Activated T-helper 2 cell treated with anti-CD3 and anti-CD28 coated beads, Interferon-gamma antibody, Interleukin-2, Interleukin-4, amounts not matched to agents 10 μg/mL and 5 μg/mL and 100 μg/mL, durations not matched to agents 14 hours and 24 hours and 36 hours (primary cell): ENCODE measurements around the gene TRIP10. TPM values are rescaled to one million over a fixed set of nuclear protein-coding genes. Genes with fewer than 3 reads are reported as not detected.
"Not testable (repeated sequence)": the region's sequence is repeated elsewhere in the genome, so short reads cannot be mapped to it uniquely, and the experiment has no call there.

Experiments used
- DNase-seq: peaks from one replicate; pipeline ENCODE4 v3.0.0; 2021; ENCODE audit warnings: low spot score
- H3K27ac Mint-ChIP-seq: one replicate; pipeline ENCODE4 v1.8.0; 2021; ENCODE audit warnings: mixed read lengths
- H3K27me3 Mint-ChIP-seq: one replicate; pipeline ENCODE4 v1.8.0; 2021; ENCODE audit warnings: low read depth, mixed read lengths
- H3K36me3 Mint-ChIP-seq: one replicate; pipeline ENCODE4 v1.8.0; 2021; ENCODE audit warnings: low read depth, mixed read lengths
- H3K4me1 Mint-ChIP-seq: one replicate; pipeline ENCODE4 v1.8.0; 2021; ENCODE audit warnings: low read depth, mixed read lengths
- H3K4me3 Mint-ChIP-seq: one replicate; pipeline ENCODE4 v1.8.0; 2021; ENCODE audit warnings: low read depth, mild to moderate bottlenecking, moderate library complexity, mixed read lengths
- H3K9me3 Mint-ChIP-seq: one replicate; pipeline ENCODE4 v1.8.0; 2021; ENCODE audit warnings: mixed read lengths
- intact Hi-C: fragments of 100-400 bp; cut with micrococcal nuclease; formaldehyde crosslinking; loops from one replicate; pipeline ENCODE4 v1.15.1; 2023
- total RNA-seq: library from RNA; stranded (reverse); gene quantifications from 2 replicates; pipeline ENCODE4 v1.2.3, GENCODE V29; 2022

Gene TRIP10
- total RNA-seq, 1 donor from 2014 or later: 64.7 TPM

DNA sequence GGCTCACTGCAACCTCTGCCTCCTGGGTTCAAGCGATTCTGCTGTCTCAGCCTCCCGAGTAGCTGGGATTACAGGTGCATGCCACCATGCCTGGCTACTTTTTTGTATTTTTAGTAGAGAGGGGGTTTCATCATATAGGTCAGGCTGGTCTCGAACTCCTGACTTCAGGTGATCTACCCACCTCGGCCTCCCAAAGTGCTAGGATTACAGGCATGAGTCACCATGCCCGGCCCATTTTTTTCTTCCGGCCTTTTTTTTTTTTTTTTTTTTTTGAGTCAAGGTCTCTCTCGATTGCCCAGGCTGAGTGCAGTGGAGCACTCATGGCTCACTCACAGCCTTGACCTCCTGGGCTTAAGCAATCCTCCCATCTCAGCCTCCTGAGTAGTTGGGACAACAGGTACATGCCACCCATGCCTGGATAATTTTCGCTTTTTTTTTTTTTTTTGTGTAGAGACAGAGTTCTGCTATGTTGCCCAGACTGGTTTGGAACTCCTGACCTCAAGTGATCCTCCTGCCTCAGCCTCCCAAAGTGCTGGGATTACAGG lies 22.8 kb downstream of the TRIP10 start:
- peaks cover 11% of the 10 kb centered on the region for H3K36me3 Mint-ChIP-seq
- H3K27me3 Mint-ChIP-seq, intact Hi-C loops: not testable (repeated sequence)

DNA sequence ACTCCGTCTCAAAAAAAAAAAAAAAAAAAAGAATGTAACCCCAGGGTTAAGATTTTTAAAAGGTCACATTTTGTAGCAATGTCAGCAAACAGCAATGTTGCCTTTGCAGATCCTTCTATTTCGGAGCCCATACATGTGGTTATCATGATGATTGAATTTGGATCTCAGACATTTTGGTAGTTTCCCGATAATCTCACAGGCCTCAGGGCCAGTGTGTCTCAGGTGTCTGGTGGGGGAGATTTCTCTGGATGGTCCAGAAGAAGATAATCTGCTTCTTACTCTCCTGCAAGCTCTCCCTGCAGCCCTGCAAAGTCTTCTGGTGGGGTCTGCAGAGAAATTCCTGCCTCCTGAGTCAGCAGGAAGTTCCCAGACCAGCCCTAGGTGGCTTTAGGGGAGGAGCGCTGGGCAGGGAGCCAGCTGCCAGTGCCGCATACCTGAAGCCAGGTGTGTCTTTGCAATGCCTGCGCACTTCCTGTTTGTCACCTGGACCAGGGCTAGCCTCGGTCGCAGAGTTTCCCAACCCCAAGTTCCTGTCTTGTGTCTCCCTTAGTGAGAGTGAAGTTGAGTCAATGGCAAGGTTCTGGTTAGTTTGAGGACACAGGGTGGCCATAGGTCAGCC lies 26.4 kb downstream of the TRIP10 start:
- Mint-ChIP-seq H3K9me3 (no peaks in the 10 kb centered on the region), H3K27me3 (no peaks in the 10 kb centered on the region), H3K36me3 (peaks cover 5% of the 10 kb centered on the region), H3K27ac (peak overlapping the region; percentile 80), H3K4me3 (peak overlapping the region; percentile 89), H3K4me1 (peaks cover 24% of the 10 kb centered on the region)
- intact Hi-C loops: loop anchor here (5.0 kb wide), 1 partner anchor 249 kb away; no protein-coding TSS in a partner anchor
- DNase-seq: no peak

More for the DNA sequence above, 22.8 kb downstream of the TRIP10 start:
- H3K9me3 Mint-ChIP-seq, H3K4me3 Mint-ChIP-seq, H3K4me1 Mint-ChIP-seq, H3K27ac Mint-ChIP-seq, DNase-seq: not testable (repeated sequence)

DNA sequence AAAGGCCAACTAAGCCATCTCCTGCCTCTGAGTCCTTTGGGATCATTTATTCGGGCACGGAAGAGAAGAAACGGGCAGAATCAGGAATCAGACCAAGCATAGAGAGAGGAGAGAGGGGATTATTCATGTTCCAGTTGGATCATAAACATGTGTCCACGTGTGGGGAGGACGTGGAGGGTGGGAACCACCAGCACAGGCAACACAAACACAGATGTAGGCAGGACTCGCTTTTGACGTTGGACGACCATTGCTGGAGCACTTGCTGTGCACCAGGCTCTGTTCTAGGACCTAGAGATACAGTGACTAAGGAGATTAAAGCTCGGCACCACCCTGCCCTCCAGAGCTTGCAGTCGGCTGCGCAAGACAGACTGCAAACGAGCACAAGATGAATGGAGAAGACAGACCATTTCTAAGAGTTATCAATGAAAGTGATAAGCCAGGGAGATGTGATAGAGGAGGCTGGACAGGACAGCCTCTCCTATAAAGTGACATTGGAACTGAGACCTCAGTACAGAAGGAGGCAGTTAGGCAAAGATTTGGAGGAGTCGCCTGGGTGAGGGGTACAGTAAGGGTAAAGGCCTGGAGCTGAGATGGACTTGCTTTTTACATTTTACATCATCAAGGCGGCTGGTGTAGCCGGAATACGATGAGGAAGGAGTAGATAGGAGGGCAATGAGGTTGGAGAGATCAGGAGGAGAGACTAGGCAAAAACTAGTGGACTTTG lies 27.0 kb downstream of the TRIP10 start:
- Mint-ChIP-seq H3K27me3 (no peaks in the 10 kb centered on the region), H3K27ac (peak overlapping the region; percentile 80), H3K4me1 (peaks cover 24% of the 10 kb centered on the region), H3K4me3 (peak overlapping the region; percentile 89), H3K9me3 (no peaks in the 10 kb centered on the region), H3K36me3 (peaks cover under 1% of the 10 kb centered on the region)
- DNase-seq: no peak
- intact Hi-C loops: loop anchor here (1.0 to 5.0 kb wide), 2 partner anchors 27 to 249 kb away; partner anchors contain the start of gene TRIP10

DNA sequence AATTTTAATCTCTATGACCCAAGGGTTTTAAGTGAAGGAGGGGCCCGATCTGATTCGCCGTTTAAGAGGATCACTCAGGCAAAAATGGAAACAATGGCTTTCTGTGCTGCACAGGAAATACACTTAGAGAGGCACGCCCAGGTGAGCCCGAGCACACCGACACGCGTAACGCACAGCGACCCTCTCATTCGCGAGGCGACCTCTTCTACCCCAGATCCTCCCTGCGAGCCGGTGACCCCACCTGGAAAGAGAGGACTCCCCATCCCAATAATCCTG lies 27.5 kb downstream of the TRIP10 start:
- H3K4me1 Mint-ChIP-seq: peaks cover 29% of the 10 kb centered on the region
- no peaks in the 10 kb centered on the region for H3K27me3 Mint-ChIP-seq
- H3K36me3 Mint-ChIP-seq: no peaks in the 10 kb centered on the region
- intact Hi-C loops: loop anchor here (1.0 to 5.0 kb wide), 2 partner anchors 28 to 250 kb away; partner anchors contain the start of gene TRIP10
- no peaks in the 10 kb centered on the region for H3K9me3 Mint-ChIP-seq
- peak overlapping the region; percentile 89 for H3K4me3 Mint-ChIP-seq
- no peak for DNase-seq
- peak overlapping the region; percentile 80 for H3K27ac Mint-ChIP-seq

DNA sequence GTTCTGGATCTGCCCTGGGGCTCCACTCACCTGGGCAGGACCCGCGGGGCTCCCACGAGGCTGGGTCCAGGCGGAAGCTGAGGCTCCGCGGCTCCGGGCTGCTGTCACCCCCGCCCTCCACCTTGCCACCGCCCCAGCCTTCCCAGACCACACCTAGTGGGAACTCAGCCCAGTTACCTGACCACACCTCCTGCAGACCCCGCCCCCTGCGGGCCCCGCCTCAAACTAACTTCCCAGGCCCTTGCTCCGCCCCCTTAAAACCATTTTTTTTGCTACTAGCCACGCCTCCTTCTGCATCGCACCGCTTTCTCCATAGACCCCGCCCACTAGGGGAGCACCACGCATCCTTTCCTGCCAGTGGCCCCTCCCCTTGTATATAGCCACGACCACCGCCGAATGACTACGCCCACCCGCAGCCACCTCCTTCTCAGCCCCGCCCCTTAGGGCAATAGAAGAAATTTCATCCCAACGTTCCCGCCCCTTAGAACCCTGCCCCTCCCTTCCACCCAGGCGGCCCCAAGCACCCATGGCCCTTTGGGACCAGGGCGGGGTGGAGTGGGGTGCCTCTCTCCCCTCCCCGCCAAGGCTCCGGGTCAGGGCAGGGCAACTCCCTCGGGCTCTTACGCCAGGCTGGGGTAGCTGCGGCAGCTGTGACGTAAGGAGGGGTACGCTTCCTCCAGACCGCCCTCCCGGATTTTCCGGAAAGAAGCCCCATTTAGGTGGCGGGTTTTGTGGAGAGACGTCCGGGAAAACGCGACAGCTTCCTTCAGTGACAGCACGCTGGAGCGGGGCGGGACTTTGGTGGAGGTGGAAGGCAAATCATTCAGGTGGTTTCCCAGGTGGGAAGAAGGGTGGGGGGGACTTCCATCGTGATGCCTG lies 28.1 kb downstream of the TRIP10 start, which contains the start of gene SH2D3A:
Gene SH2D3A, minus strand, starts transcription at position 79 of the 879 bp plus-strand sequence. CDS start 3,687 bp downstream, outside the sequence.
- peaks cover 3% of the 10 kb centered on the region for H3K36me3 Mint-ChIP-seq
- H3K27ac Mint-ChIP-seq: peak within 1 kb of the TSS; percentile 91
- H3K27me3 Mint-ChIP-seq: no peaks in the 10 kb centered on the region
- H3K4me3 Mint-ChIP-seq: peak within 1 kb of the TSS; percentile 89
- no peaks in the 10 kb centered on the region for H3K9me3 Mint-ChIP-seq
- peak; percentile 92 for DNase-seq
- intact Hi-C loops: loop anchor here (1.0 to 5.0 kb wide), 2 partner anchors 28 to 250 kb away; partner anchors contain the start of gene TRIP10
- H3K4me1 Mint-ChIP-seq: peaks cover 33% of the 10 kb centered on the region

DNA sequence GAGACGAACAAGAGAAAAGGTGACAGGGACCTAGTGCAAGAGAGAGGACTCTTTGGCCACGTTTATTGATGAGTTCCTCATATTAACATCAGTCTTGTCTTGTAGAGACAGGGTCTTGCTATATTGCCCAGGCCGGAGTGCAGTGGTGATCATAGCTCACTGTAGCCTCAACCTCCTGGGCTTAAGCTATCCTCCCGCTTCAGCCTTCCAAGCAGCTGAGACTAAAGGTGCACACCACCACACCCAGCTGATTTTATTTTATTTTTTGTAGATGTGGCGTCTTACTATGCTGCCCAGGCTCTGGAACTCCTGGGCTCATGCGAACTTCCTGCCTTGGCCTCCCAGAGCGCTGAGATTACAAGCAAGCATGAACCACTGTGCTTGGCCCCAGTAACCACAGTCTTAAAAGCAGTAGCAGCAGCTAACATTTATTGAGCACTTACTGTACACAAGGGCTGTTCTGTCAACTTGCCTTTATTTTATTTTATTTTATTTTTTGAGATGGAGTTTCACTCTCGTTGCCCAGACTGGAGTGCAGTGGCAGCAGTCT lies 28.8 kb downstream of the TRIP10 start:
- Mint-ChIP-seq H3K27ac (peak overlapping the region; percentile 91), H3K36me3 (peaks cover 4% of the 10 kb centered on the region), H3K4me1 (peaks cover 34% of the 10 kb centered on the region), H3K9me3 (no peaks in the 10 kb centered on the region), H3K27me3 (no peaks in the 10 kb centered on the region), H3K4me3 (peak overlapping the region; percentile 89)
- intact Hi-C loops: loop anchor here (5.0 kb wide), 1 partner anchor 251 kb away; no protein-coding TSS in a partner anchor
- DNase-seq: no peak

DNA sequence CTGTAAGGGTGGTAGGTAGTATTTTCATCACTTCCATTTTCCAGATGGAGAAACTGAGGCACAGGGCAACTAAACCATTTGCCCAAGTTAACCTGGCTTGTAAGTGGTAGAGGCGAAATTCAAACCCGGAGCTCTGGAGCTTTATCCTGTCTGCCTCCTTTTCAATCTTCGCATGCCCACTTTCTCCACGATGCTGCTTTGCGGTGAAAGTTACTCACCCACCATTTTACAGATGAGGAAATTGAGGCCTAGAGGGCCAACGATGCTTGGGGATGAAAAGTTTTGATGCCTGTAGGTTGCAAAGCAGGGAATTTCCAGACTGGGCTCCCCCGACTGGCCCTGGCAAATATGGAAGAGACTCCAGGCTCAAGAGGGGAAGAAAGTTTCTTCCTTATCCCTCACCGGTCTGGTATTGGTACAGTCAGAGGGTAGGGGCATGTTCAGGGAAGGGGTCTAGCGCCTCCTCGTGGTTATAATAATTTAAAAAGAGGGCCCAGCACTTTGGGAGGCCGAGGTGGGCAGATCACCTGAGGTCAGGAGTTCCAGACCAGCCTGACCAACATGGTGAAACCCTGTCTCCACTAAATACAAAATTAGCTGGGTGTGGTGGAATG lies 29.6 kb downstream of the TRIP10 start:
- Mint-ChIP-seq H3K36me3 (peaks cover 9% of the 10 kb centered on the region), H3K4me3 (no peak overlapping the region), H3K27me3 (no peaks in the 10 kb centered on the region), H3K27ac (no peak overlapping the region), H3K9me3 (no peaks in the 10 kb centered on the region), H3K4me1 (peaks cover 39% of the 10 kb centered on the region)
- intact Hi-C loops: loop anchor here (5.0 kb wide), 1 partner anchor 252 kb away; no protein-coding TSS in a partner anchor
- DNase-seq: no peak

DNA sequence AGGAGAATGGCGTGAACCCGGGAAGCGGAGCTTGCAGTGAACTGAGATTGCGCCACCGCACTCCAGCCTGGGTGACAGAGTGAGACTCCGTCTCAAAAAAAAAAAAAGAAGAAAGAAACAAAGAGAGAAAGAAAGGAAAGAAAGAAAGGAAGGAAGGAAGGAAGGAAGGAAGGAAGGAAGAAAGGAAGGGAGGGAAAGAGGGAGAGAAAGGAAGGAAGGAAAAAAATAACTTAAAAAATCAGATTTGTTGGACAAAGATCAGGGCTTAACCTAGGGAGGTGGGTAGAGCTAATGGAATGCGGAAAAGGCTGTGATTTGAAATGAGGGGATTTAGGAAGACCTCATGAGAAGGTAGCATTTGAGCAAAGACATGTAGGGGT lies 32.2 kb downstream of the TRIP10 start:
- Mint-ChIP-seq H3K36me3 (peaks cover 30% of the 10 kb centered on the region), H3K4me1 (peaks cover 45% of the 10 kb centered on the region), H3K4me3 (peak overlapping the region; percentile 82), H3K27ac (peak overlapping the region; percentile 88)
- DNase-seq, H3K27me3 Mint-ChIP-seq, H3K9me3 Mint-ChIP-seq: not testable (repeated sequence)
- intact Hi-C loops: loop anchor here (1.0 to 2.0 kb wide), 3 partner anchors 30 to 91 kb away; no protein-coding TSS in a partner anchor

DNA sequence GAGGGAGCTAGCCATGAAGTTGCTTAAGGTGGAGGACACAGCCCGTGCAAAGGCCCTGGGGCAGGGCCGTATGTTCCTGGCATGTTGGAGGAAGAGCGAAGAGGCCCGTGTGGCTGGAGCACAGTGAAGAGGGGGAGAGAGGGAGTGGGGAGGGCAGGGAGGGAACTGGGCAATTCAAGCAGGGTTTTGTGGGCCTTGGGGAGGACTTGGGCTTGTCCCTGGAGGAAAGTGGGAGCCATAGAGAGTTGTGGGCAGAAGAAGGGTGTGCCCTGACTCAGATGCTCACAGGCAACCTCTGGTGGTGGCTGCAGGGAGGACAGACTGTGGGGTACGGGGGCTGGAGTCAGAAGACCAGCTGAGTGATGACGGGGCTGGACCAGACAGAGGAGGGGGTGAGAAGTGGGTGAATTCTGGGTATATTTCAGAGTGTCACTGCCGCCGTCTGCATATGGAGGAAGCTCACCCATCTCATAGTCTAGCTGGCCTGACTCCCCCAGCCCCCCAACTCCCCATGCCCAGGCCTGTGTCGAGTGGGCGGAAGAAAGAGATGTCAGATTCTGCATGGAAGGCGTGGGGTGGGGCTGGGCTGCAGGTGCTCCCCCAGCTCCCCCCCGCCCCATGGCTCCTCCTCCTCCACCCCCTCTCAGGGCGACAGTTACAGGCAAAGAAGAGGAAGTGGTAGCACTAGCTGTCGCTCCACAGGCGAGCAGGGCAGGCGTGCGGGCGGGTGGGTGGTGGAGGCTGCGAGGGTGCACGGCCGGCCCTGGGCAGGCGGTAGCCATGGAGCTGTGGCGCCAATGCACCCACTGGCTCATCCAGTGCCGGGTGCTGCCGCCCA lies 32.8 kb downstream of the TRIP10 start, which contains the start of gene VAV1:
Gene VAV1, plus strand, starts transcription at position 681 of the 838 bp plus-strand sequence. Its CDS starts 100 bp downstream, at position 781.
- H3K4me1 Mint-ChIP-seq: peaks cover 46% of the 10 kb centered on the region
- no peaks in the 10 kb centered on the region for H3K27me3 Mint-ChIP-seq
- H3K4me3 Mint-ChIP-seq: peak within 1 kb of the TSS; percentile 82
- intact Hi-C loops: loop anchor here (1.0 to 2.0 kb wide), 3 partner anchors 29 to 91 kb away; no protein-coding TSS in a partner anchor
- peaks cover 36% of the 10 kb centered on the region for H3K36me3 Mint-ChIP-seq
- peaks cover 3% of the 10 kb centered on the region for H3K9me3 Mint-ChIP-seq
- DNase-seq: peak; percentile 74
- peak within 1 kb of the TSS; percentile 88 for H3K27ac Mint-ChIP-seq

DNA sequence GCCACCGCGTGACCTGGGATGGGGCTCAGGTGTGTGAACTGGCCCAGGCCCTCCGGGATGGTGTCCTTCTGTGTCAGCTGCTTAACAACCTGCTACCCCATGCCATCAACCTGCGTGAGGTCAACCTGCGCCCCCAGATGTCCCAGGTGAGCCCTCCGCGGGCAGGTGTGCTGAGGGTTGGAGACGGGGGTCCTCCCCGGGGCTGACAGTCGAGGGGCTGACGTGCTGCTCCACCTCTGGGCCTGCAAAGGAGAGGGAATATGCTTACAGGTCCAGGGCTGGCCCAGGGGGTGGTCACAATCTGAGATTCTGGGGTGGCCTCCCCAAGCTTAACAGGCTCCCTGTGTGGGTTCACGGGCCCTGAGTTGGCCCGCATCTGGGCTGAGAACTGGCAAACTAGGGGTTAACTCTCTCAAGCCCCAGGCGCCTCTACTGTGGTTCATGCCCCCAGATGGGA lies 33.4 kb downstream of the TRIP10 start:
- H3K9me3 Mint-ChIP-seq: peaks cover 3% of the 10 kb centered on the region
- no peaks in the 10 kb centered on the region for H3K27me3 Mint-ChIP-seq
- peaks cover 45% of the 10 kb centered on the region for H3K4me1 Mint-ChIP-seq
- intact Hi-C loops: loop anchor here (1.0 to 2.0 kb wide), 3 partner anchors 28 to 90 kb away; no protein-coding TSS in a partner anchor
- no peak for DNase-seq
- peak overlapping the region; percentile 88 for H3K27ac Mint-ChIP-seq
- H3K4me3 Mint-ChIP-seq: peak overlapping the region; percentile 82
- H3K36me3 Mint-ChIP-seq: peaks cover 40% of the 10 kb centered on the region
